Mucosa of rectum (tissue), 2 donors: ENCODE results near the gene C9orf78.

ENCODE experiments used
- H3K27ac ChIP-seq, 2 donors: one replicate each; pipeline ENCODE4 v1.7.0; 2013; ENCODE audit warnings: inconsistent platforms in 2 of 2, low read depth in 2 of 2, low read length in 2 of 2
- H3K27me3 ChIP-seq, 2 donors: one replicate each; pipeline ENCODE4 v1.7.0; 2013; ENCODE audit warnings: low read length in 2 of 2; ENCODE audit not compliant: control insufficient read depth in 2 of 2, insufficient read depth in 2 of 2
- H3K36me3 ChIP-seq, 2 donors: one replicate each; pipeline ENCODE4 v1.7.0; 2013; ENCODE audit warnings: low read length in 2 of 2; ENCODE audit not compliant: control insufficient read depth in 2 of 2, insufficient read depth in 2 of 2
- H3K4me1 ChIP-seq, 2 donors: one replicate each; pipeline ENCODE4 v1.7.0; 2013; ENCODE audit warnings: low read length in 2 of 2, mild to moderate bottlenecking in 1 of 2; ENCODE audit not compliant: control insufficient read depth in 2 of 2, insufficient read depth in 2 of 2
- H3K4me3 ChIP-seq, 2 donors: one replicate each; pipeline ENCODE4 v1.7.0; 2013; ENCODE audit warnings: low read length in 2 of 2
- H3K9ac ChIP-seq, 2 donors: one replicate each; pipeline ENCODE4 v1.7.0; 2013; ENCODE audit warnings: low read length in 2 of 2, low read depth in 1 of 2, mild to moderate bottlenecking in 1 of 2
- H3K9me3 ChIP-seq, 2 donors: one replicate each; pipeline ENCODE4 v1.7.0; 2013; ENCODE audit warnings: low read length in 2 of 2; ENCODE audit not compliant: control insufficient read depth in 2 of 2
- donor health status: healthy.
- donor health status: Normal muscosa, but diverticular disease.

Gene C9orf78

GRCh38 chr9:129835128-129835859 lies at the start of gene C9orf78, which contains the start of gene USP20:
Gene C9orf78 (minus strand): TSS chr9:129835275. CDS start chr9:129835221, 54 bp downstream.
Gene USP20 (plus strand): TSS chr9:129835458. CDS start chr9:129852556, 17,098 bp downstream.
- H3K36me3 ChIP-seq, result peaks cover 14 to 25% of the 10 kb centered on the region in 2 donors
- no peaks in the 10 kb centered on the region for H3K9me3 ChIP-seq
- H3K27ac ChIP-seq, result peak within 1 kb of the TSS; percentile 66 to 88
- peaks cover 14 to 18% of the 10 kb centered on the region in 2 donors for H3K4me1 ChIP-seq
- H3K9ac ChIP-seq, result peak within 1 kb of the TSS; percentile 72 to 95
- H3K27me3 ChIP-seq, result no peaks in the 10 kb centered on the region
- H3K4me3 ChIP-seq, result peak within 1 kb of the TSS; percentile 71 to 99

GRCh38 chr9:129884220-129885017 lies 49.3 kb upstream of the C9orf78 start:
- peak overlapping the region; percentile 73 to 74 for H3K9ac ChIP-seq

GRCh38 chr9:129881547-129882324 lies 46.7 kb upstream of the C9orf78 start:
- Histone ChIP-seq H3K4me3 (no peak overlapping the region), H3K27me3 (no peaks in the 10 kb centered on the region), H3K27ac (peak overlapping the region in 1 of 2 donors; percentile 16), H3K9me3 (no peaks in the 10 kb centered on the region), H3K36me3 (peaks cover 15% of the 10 kb centered on the region in 2 donors), H3K9ac (no peak overlapping the region), H3K4me1 (peaks cover 22 to 24% of the 10 kb centered on the region in 2 donors)

More at GRCh38 chr9:129884220-129885017, 49.3 kb upstream of the C9orf78 start:
- Histone ChIP-seq H3K27me3 (no peaks in the 10 kb centered on the region), H3K4me1 (peaks cover 24 to 25% of the 10 kb centered on the region in 2 donors), H3K4me3 (peak overlapping the region; percentile 71 to 84), H3K27ac (peak overlapping the region; percentile 73 to 85), H3K36me3 (peaks cover 11 to 13% of the 10 kb centered on the region in 2 donors), H3K9me3 (no peaks in the 10 kb centered on the region)

GRCh38 chr9:129880654-129881546 lies 45.8 kb upstream of the C9orf78 start:
- H3K27ac ChIP-seq, result peak overlapping the region in 1 of 2 donors; percentile 38
- H3K9me3 ChIP-seq, result no peaks in the 10 kb centered on the region
- no peak overlapping the region for H3K9ac ChIP-seq
- H3K4me3 ChIP-seq, result no peak overlapping the region
- H3K36me3 ChIP-seq, result peaks cover 17 to 18% of the 10 kb centered on the region in 2 donors
- H3K4me1 ChIP-seq, result peaks cover 19 to 20% of the 10 kb centered on the region in 2 donors
- no peaks in the 10 kb centered on the region for H3K27me3 ChIP-seq

- Histone ChIP-seq H3K27me3 (no peaks in the 10 kb centered on the region), H3K4me1 (peaks cover 15% of the 10 kb centered on the region in 2 donors), H3K27ac (no peak overlapping the region), H3K36me3 (peaks cover 25 to 26% of the 10 kb centered on the region in 2 donors), H3K4me3 (no peak overlapping the region), H3K9me3 (no peaks in the 10 kb centered on the region), H3K9ac (no peak overlapping the region)
Measured at GRCh38 chr9:129879991-129880653, 45.0 kb upstream of the C9orf78 start.

- Histone ChIP-seq H3K27me3 (no peaks in the 10 kb centered on the region), H3K27ac (no peak overlapping the region), H3K4me1 (peaks cover 5 to 7% of the 10 kb centered on the region in 2 donors), H3K36me3 (peaks cover 33 to 34% of the 10 kb centered on the region in 2 donors), H3K9me3 (no peaks in the 10 kb centered on the region), H3K4me3 (no peak overlapping the region), H3K9ac (no peak overlapping the region)
Measured at GRCh38 chr9:129879103-129879699, 44.1 kb upstream of the C9orf78 start.

- Histone ChIP-seq H3K36me3 (peaks cover 33 to 35% of the 10 kb centered on the region in 2 donors), H3K9me3 (no peaks in the 10 kb centered on the region), H3K4me1 (no peaks in the 10 kb centered on the region), H3K27ac (no peak overlapping the region), H3K4me3 (no peak overlapping the region), H3K9ac (no peak overlapping the region), H3K27me3 (no peaks in the 10 kb centered on the region)
Measured at GRCh38 chr9:129878291-129878690, 43.2 kb upstream of the C9orf78 start.

GRCh38 chr9:129876815-129877214 lies 41.7 kb upstream of the C9orf78 start:
- no peaks in the 10 kb centered on the region for H3K27me3 ChIP-seq

More at GRCh38 chr9:129876815-129877214, 41.7 kb upstream of the C9orf78 start:
- no peaks in the 10 kb centered on the region for H3K4me1 ChIP-seq
- H3K9me3 ChIP-seq, result no peaks in the 10 kb centered on the region
- H3K27ac ChIP-seq, result no peak overlapping the region
- H3K4me3 ChIP-seq, result no peak overlapping the region
- no peak overlapping the region for H3K9ac ChIP-seq
- peaks cover 33 to 35% of the 10 kb centered on the region in 2 donors for H3K36me3 ChIP-seq
